NCI-H526 treated with DMSO at 0.1 percent for 48 hours (cell line): ENCODE results near the gene DCAF15.
"Not testable (repeated sequence)": the region's sequence is repeated elsewhere in the genome, so short reads cannot be mapped to it uniquely, and the experiment has no call there.

ENCODE experiments used
- DNase-seq: peaks from one replicate; lab custom pipeline; 2025; lab: John Stamatoyannopoulos, UW

Gene DCAF15

GRCh38 chr19:13952154-13952930 lies at the start of gene DCAF15:
Gene DCAF15, plus strand, starts transcription at chr19:13952509. Its CDS starts 4 bp downstream, at chr19:13952513.
- peak; percentile 95 for DNase-seq

GRCh38 chr19:13902993-13903555 lies 49.2 kb upstream of the DCAF15 start:
- no peak for DNase-seq

- peak; percentile 42 for DNase-seq
Measured at GRCh38 chr19:13905634-13906520, 46.4 kb upstream of the DCAF15 start, which contains the start of the genes BRME1 and CC2D1A. Gene BRME1, minus strand, starts transcription at chr19:13906117. Its CDS starts 1,225 bp downstream, at chr19:13904892. Gene CC2D1A, plus strand, starts transcription at chr19:13906201. Its CDS starts 241 bp downstream, at chr19:13906442.

- no peak for DNase-seq
Measured at GRCh38 chr19:13906521-13906904, 45.8 kb upstream of the DCAF15 start.

GRCh38 chr19:13906910-13907309 lies 45.4 kb upstream of the DCAF15 start:
- no peak for DNase-seq

- no peak for DNase-seq
Measured at GRCh38 chr19:13908674-13909073, 43.6 kb upstream of the DCAF15 start.

- DNase-seq: no peak
Measured at GRCh38 chr19:13909430-13909829, 42.9 kb upstream of the DCAF15 start.

GRCh38 chr19:13913352-13913751 lies 39.0 kb upstream of the DCAF15 start:
- no peak for DNase-seq

- DNase-seq: no peak
Measured at GRCh38 chr19:13914777-13915176, 37.5 kb upstream of the DCAF15 start.

GRCh38 chr19:13917888-13918406 lies 34.4 kb upstream of the DCAF15 start:
- no peak for DNase-seq

GRCh38 chr19:13918726-13919411 lies 33.4 kb upstream of the DCAF15 start:
- DNase-seq: no peak

- no peak for DNase-seq
Measured at GRCh38 chr19:13920524-13920923, 31.8 kb upstream of the DCAF15 start.

GRCh38 chr19:13920940-13921747 lies 31.2 kb upstream of the DCAF15 start:
- peak; percentile 13 for DNase-seq

GRCh38 chr19:13922118-13922517 lies 30.2 kb upstream of the DCAF15 start:
- DNase-seq: not testable (repeated sequence)

- DNase-seq: no peak
Measured at GRCh38 chr19:13923194-13923987, 28.9 kb upstream of the DCAF15 start.

GRCh38 chr19:13926010-13926409 lies 26.3 kb upstream of the DCAF15 start:
- no peak for DNase-seq

- DNase-seq: no peak
Measured at GRCh38 chr19:13926715-13927114, 25.6 kb upstream of the DCAF15 start.

GRCh38 chr19:13929340-13929739 lies 23.0 kb upstream of the DCAF15 start:
- no peak for DNase-seq

GRCh38 chr19:13929956-13930355 lies 22.4 kb upstream of the DCAF15 start:
- no peak for DNase-seq

GRCh38 chr19:13930402-13930801 lies 21.9 kb upstream of the DCAF15 start:
- no peak for DNase-seq
